Prostate gland (tissue), 2 donors: ENCODE measurements around the gene FAM78A.

Experiments used
- POLR2AphosphoS5 ChIP-seq: sonication (generic); formaldehyde crosslinking; IDR thresholded peaks from one replicate; pipeline ENCODE4 v1.6.1; 2017; ENCODE audit warnings: antibody characterized with exemption
- TF ChIP-seq, protein P1 (sequence below), 4 experiments: fragments of 200-600 bp in 2 of 4; fragments of 450-650 bp in 2 of 4; sonication (generic) in 2 of 4; IDR thresholded peaks; 1 replicate in 3 of 4; 2 replicates in 1 of 4; pipeline ENCODE4 v1.5.1; 2016 to 2019; ENCODE audit warnings: antibody characterized with exemption in 4 of 4, mild to moderate bottlenecking in 2 of 4, moderate library complexity in 2 of 4

DNA sequence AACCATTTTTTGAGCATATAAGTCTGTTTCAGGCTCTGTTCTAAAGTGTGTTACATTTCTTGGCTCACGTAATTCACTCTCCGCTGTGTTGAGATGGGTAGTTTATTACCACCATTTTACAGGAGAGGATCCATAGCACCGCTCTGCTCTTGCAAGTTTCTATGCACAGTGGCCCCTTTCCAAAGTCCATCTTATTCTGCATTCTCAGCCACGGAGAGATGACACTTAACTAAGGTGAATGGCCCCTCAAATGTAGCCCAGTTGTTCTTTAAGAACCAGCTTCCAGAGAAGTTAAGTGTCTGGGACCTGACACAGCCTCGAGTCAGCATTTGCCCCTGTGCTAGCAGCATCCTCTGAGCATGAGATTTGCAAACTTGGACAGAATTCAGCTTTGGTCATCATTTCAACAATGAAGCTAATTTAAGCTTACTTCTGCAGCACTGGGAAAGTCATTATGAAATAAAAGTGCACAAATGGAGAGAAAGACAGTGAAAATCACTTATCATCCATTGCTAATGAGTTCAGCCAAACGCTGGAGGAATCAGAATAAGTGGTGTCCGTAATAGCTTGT, 61.9 kb downstream of the FAM78A start:
- no peak for TF ChIP-seq POLR2AphosphoS5
- TF ChIP-seq, protein P1, sequence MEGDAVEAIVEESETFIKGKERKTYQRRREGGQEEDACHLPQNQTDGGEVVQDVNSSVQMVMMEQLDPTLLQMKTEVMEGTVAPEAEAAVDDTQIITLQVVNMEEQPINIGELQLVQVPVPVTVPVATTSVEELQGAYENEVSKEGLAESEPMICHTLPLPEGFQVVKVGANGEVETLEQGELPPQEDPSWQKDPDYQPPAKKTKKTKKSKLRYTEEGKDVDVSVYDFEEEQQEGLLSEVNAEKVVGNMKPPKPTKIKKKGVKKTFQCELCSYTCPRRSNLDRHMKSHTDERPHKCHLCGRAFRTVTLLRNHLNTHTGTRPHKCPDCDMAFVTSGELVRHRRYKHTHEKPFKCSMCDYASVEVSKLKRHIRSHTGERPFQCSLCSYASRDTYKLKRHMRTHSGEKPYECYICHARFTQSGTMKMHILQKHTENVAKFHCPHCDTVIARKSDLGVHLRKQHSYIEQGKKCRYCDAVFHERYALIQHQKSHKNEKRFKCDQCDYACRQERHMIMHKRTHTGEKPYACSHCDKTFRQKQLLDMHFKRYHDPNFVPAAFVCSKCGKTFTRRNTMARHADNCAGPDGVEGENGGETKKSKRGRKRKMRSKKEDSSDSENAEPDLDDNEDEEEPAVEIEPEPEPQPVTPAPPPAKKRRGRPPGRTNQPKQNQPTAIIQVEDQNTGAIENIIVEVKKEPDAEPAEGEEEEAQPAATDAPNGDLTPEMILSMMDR (IDR thresholded peaks at IDR 0.05) = no peak
